K562 (cell line): ENCODE data around the gene GAB2. TPM values are rescaled to one million over a fixed set of nuclear protein-coding genes. Genes with fewer than 3 reads are reported as not detected.

Source experiments
- ATAC-seq: fragments of 200-7000 bp; cut with Tn5 transposase; 3 replicates; pipeline ENCODE4 v1.9.1; 2020; ENCODE audit warnings: moderate library complexity
- BruUV-seq: library from RNA; stranded (reverse); fragments of 400-500 nt; replicated peaks from 2 replicates; lab custom pipeline; 2021; lab: Mats Ljungman, UMichigan
- CTCF ChIA-PET: fragments of 300-600 bp; formaldehyde crosslinking; extraction: SDS; loops from one replicate; lab custom pipeline; 2021; ENCODE audit warnings: low intra/inter-chr PET ratio; lab: Yijun Ruan, JAX
- POLR2A ChIA-PET: fragments of 300-600, 350-650 bp; sonication (Branson Sonifier 250); formaldehyde crosslinking; extraction: SDS; loops from one replicate; lab custom pipeline; 2021; ENCODE audit warnings: antibody characterized with exemption, inconsistent platforms; lab: Yijun Ruan, JAX
- DNase-seq, 4 experiments: peaks; one replicate each; pipeline versions ENCODE4 v3.0.0 to v3.0.0-alpha.2; 2011 to 2018; ENCODE audit warnings: low spot score in 3 of 4, mixed read lengths in 3 of 4; ENCODE audit errors: extremely low read depth in 1 of 4
- FAIRE-seq: peaks from 2 replicates; lab custom pipeline; 2011; peaks lifted over from hg19 to GRCh38; lab: Jason Lieb, UNC
- H2AFZ ChIP-seq: 2 replicates; pipeline ENCODE4 v1.6.0; 2011; ENCODE audit warnings: low read depth, low read length, control low read depth, inconsistent platforms
- H3K27ac ChIP-seq: fragments of 200-600 bp; 3 replicates; pipeline ENCODE4 v1.8.0; 2011; ENCODE audit warnings: low read depth, mild to moderate bottlenecking, control low read depth, inconsistent platforms, low read length, moderate library complexity, mixed read lengths; ENCODE audit errors: extremely low read depth
- H3K27me3 ChIP-seq, 2 experiments: fragments of 300-600 bp in 1 of 2; 2 replicates in 1 of 2; 3 replicates in 1 of 2; pipeline versions ENCODE4 v1.6.0 to v1.8.0; 2011; ENCODE audit warnings: inconsistent platforms in 2 of 2, low read length in 2 of 2, mild to moderate bottlenecking in 1 of 2, mixed read lengths in 1 of 2, moderate library complexity in 1 of 2; ENCODE audit not compliant: control insufficient read depth in 2 of 2, insufficient read depth in 2 of 2
- H3K36me3 ChIP-seq: fragments of 300-600 bp; 3 replicates; pipeline ENCODE4 v1.8.0; 2011; ENCODE audit warnings: mild to moderate bottlenecking, low read length, inconsistent platforms; ENCODE audit not compliant: control insufficient read depth, insufficient read depth
- H3K4me1 ChIP-seq, 2 experiments: fragments of 200-600 bp in 1 of 2; replicated peaks in 1 of 2; 2 replicates in 1 of 2; 3 replicates in 1 of 2; pipeline versions ENCODE4 v1.5.1 to v1.8.0; 2011; ENCODE audit warnings: inconsistent platforms in 2 of 2, low read length in 2 of 2, mild to moderate bottlenecking in 1 of 2, mixed read lengths in 1 of 2, moderate library complexity in 1 of 2; ENCODE audit not compliant: control insufficient read depth in 2 of 2, insufficient read depth in 2 of 2
- H3K4me2 ChIP-seq: 2 replicates; pipeline ENCODE4 v1.6.1; 2011; ENCODE audit warnings: low read length, control low read depth, inconsistent platforms, mixed read lengths; ENCODE audit not compliant: insufficient read depth
- H3K4me3 ChIP-seq: fragments of 200-600 bp; sonication (generic), shearing (Covaris generic); 2 replicates; pipeline ENCODE4 v1.5.1; 2016; ENCODE audit warnings: control low read depth, inconsistent platforms
- H3K79me2 ChIP-seq: fragments of 200-600 bp; 3 replicates; pipeline ENCODE4 v1.8.0; 2011; ENCODE audit warnings: low read length, inconsistent platforms; ENCODE audit not compliant: control insufficient read depth, insufficient read depth
- H3K9ac ChIP-seq, 2 experiments: 2 replicates each; pipeline versions ENCODE4 v1.6.0 to v1.6.1; 2011; ENCODE audit warnings: low read depth in 2 of 2, low read length in 2 of 2, control low read depth in 1 of 2, inconsistent platforms in 1 of 2, mild to moderate bottlenecking in 1 of 2, mixed read lengths in 1 of 2; ENCODE audit not compliant: insufficient read depth in 1 of 2
- H3K9me1 ChIP-seq: one replicate; pipeline ENCODE4 v1.6.0; 2011; ENCODE audit warnings: inconsistent platforms, mild to moderate bottlenecking, low read length, moderate library complexity; ENCODE audit not compliant: control insufficient read depth, insufficient read depth
- H3K9me3 ChIP-seq: replicated peaks from 2 replicates; pipeline ENCODE4 v1.5.1; 2011; ENCODE audit warnings: low read depth, low read length, inconsistent platforms; ENCODE audit not compliant: control insufficient read depth, insufficient read depth
- H4K20me1 ChIP-seq: replicated peaks from 2 replicates; pipeline ENCODE4 v1.6.1; 2011; ENCODE audit warnings: low read length, inconsistent platforms, mixed read lengths; ENCODE audit not compliant: control insufficient read depth, insufficient read depth
- ARID2 ChIP-seq: fragments of 450-650 bp; IDR thresholded peaks from 2 replicates; pipeline ENCODE4 v1.6.1; 2017; ENCODE audit warnings: antibody characterized with exemption, mild to moderate bottlenecking
- FIP1L1 ChIP-seq: fragments of 200-400 bp; formaldehyde crosslinking; IDR thresholded peaks from 2 replicates; pipeline ENCODE4 v1.6.1; 2018; ENCODE audit warnings: mild to moderate bottlenecking, low read depth, low read length; ENCODE audit not compliant: poor library complexity, severe bottlenecking
- HNRNPUL1 ChIP-seq: fragments of 200-400 bp; formaldehyde crosslinking; IDR thresholded peaks from 2 replicates; pipeline ENCODE4 v1.6.1; 2017; ENCODE audit warnings: low read length
- IRF9 ChIP-seq: fragments of 450-650 bp; IDR thresholded peaks from 2 replicates; pipeline ENCODE4 v1.6.1; 2016; ENCODE audit warnings: missing biosample characterization, missing genetic modification characterization
- MXI1 ChIP-seq: IDR thresholded peaks from 2 replicates; pipeline ENCODE4 v1.6.1; 2011; ENCODE audit warnings: low read depth, mild to moderate bottlenecking, improper control_type of control experiment, low read length
- NONO ChIP-seq, 2 experiments: fragments of 200-400 bp in 1 of 2; fragments of 450-650 bp in 1 of 2; formaldehyde crosslinking in 1 of 2; IDR thresholded peaks; 2 replicates each; pipeline ENCODE4 v1.6.1; 2017; ENCODE audit warnings: low read depth in 2 of 2, mild to moderate bottlenecking in 2 of 2, moderate library complexity in 2 of 2, low read length in 1 of 2
- SAFB ChIP-seq: fragments of 200-400 bp; formaldehyde crosslinking; IDR thresholded peaks from 2 replicates; pipeline ENCODE4 v1.6.1; 2017; ENCODE audit warnings: low read depth, low read length, borderline replicate concordance
- SAFB2 ChIP-seq: fragments of 200-400 bp; formaldehyde crosslinking; IDR thresholded peaks from 2 replicates; pipeline ENCODE4 v1.6.1; 2018; ENCODE audit warnings: borderline replicate concordance, low read length, low read depth, moderate library complexity; ENCODE audit not compliant: severe bottlenecking
- SIN3B ChIP-seq: fragments of 450-650 bp; IDR thresholded peaks from 2 replicates; pipeline ENCODE4 v1.6.1; 2017; ENCODE audit warnings: low read depth, mild to moderate bottlenecking, moderate library complexity
- SMARCB1 ChIP-seq: IDR thresholded peaks from 2 replicates; pipeline ENCODE4 v1.6.1; 2011; ENCODE audit warnings: improper control_type of control experiment, low read depth; ENCODE audit not compliant: insufficient read length
- TEAD2 ChIP-seq: fragments of 450-650 bp; IDR thresholded peaks from 2 replicates; pipeline ENCODE4 v1.6.1; 2016; ENCODE audit warnings: missing genetic modification characterization, control low read depth, missing compliant biosample characterization
- TFAP4 ChIP-seq: sonication (generic); formaldehyde crosslinking; IDR thresholded peaks from 2 replicates; pipeline ENCODE4 v1.8.0; 2022; ENCODE audit warnings: missing genetic modification reagents, mild to moderate bottlenecking, moderate library complexity, borderline replicate concordance
- ZNF232 ChIP-seq: sonication (generic); formaldehyde crosslinking; IDR thresholded peaks from 2 replicates; pipeline ENCODE4 v1.8.0; 2022; ENCODE audit warnings: mild to moderate bottlenecking, missing genetic modification reagents
- ZNF592 ChIP-seq: fragments of 450-650 bp; IDR thresholded peaks from 2 replicates; pipeline ENCODE4 v1.6.1; 2017; ENCODE audit warnings: antibody characterized with exemption, mild to moderate bottlenecking
- WGBS: fragments of 100-300 bp; shearing (Covaris generic); methylation state at CpG from one replicate; pipeline ENCODE4 v1.1.6; 2016; ENCODE audit warnings: low coverage, mixed read lengths; ENCODE audit not compliant: insufficient coverage; ENCODE audit errors: missing lambda C conversion rate; 5-methylcytosine and 5-hydroxymethylcytosine counted together
- in situ Hi-C: fragments of 300-500 bp; cut with MboI; formaldehyde crosslinking; loops from 4 replicates; pipeline ENCODE4 v1.15.0; 2018; ENCODE audit warnings: inconsistent platforms, mixed read lengths
- intact Hi-C: fragments of 100-400 bp; cut with micrococcal nuclease; formaldehyde crosslinking; loops from 2 replicates; pipeline ENCODE4 v1.14.2; 2022
- polyA plus RNA-seq, 8 experiments: library from polyadenylated mRNA; depleted of rRNA in 4 of 8; stranded (reverse) in 5 of 8; unstranded in 3 of 8; fragments of >200 nt; fragmentation: Nextera tagmentation in 2 of 8; fragmentation: Illumina TruSeq in 1 of 8; extraction: Ambion mirVana in 2 of 8; extraction: Trizol in 1 of 8; gene quantifications; 2 replicates each; pipeline versions ENCODE4 v1.2.1 to v1.2.3, GENCODE V29; 2011 to 2014; ENCODE audit warnings: inconsistent platforms in 1 of 8, missing spikeins in 1 of 8
- total RNA-seq, 7 experiments: library from RNA; depleted of rRNA in 6 of 7; stranded (reverse); fragments of >200 nt in 6 of 7; fragmentation: Illumina TruSeq in 2 of 7; extraction: Trizol in 2 of 7; gene quantifications; 2 replicates each; pipeline versions ENCODE4 v1.2.1 to v1.2.3, GENCODE V29; 2011 to 2021; ENCODE audit warnings: low replicate concordance in 1 of 7

The GAB2 gene
- total and polyA plus RNA-seq, 9 of the 15 experiments (the other 6 are each of a cell fraction or from before 2014, with no cell fraction given), result 2.3 to 35.2 (median 16.1) TPM

DNA sequence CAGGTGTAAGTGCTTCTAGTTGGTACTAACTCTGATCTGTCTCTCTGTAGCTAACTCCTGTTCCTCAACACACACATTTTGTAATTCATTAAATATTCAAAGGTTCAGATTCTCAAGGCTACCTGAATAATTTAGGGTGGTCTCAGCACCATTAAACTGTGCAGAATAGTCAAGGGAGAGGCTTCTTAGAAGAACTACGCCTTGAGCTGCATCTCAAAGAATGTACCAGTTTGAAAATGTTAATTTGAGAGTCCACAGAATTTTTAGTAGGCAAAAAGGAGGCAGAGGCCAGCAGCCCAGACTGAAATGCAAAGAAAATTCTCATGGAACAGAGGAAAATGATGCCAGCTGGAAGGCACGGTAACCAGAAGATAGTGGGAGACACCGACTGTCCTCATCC lies 72.2 kb downstream of the GAB2 start:
- Histone ChIP-seq H3K4me3 (no peak overlapping the region), H3K9me1 (no peaks in the 10 kb centered on the region), H3K4me1 (peaks cover 0 to 60% of the 10 kb centered on the region in 2 experiments), H3K36me3 (no peaks in the 10 kb centered on the region), H3K9ac (no peak overlapping the region; a peak in 1 of 4 replicates), H2AFZ (no peak overlapping the region), H3K27me3 (no peaks in the 10 kb centered on the region), H4K20me1 (no peaks in the 10 kb centered on the region), H3K4me2 (no peak overlapping the region), H3K9me3 (no peaks in the 10 kb centered on the region), H3K27ac (no peak overlapping the region), H3K79me2 (peaks cover 84% of the 10 kb centered on the region)
- in situ Hi-C loops (no loop called here), intact Hi-C loops (no loop called here)
- no TSS peak for BruUV-seq
- ChIA-PET POLR2A (interaction anchor here (0.6 to 2.7 kb wide), 7 partner anchors 8 to 71 kb away, joined by 3 to 13 read pairs (median 4); no protein-coding TSS in a partner anchor), CTCF (no interaction called here)
- FAIRE-seq, result no peak
- ATAC-seq, result no peak
- no peak for DNase-seq
- WGBS, result 30% methylated on average over 3 of the region's 3 CpGs
- TF ChIP-seq ZNF232 (CRISPR knock-in tag) (no peak), ARID2 (no peak), SAFB2 (no peak), SMARCB1 (no peak), IRF9 (tag) (no peak), ZNF592 (no peak), HNRNPUL1 (no peak), FIP1L1 (no peak), TFAP4 (CRISPR knock-in tag) (no peak), NONO (IDR thresholded peaks at IDR 0.05; ENCODE audit: low read depth in 2 of 2, low read length in 1 of 2) (no peak), TEAD2 (tag) (no peak), SAFB (no peak), MXI1 (no peak), SIN3B (no peak)
